ENCODE measurements around the gene MED9.

- TF ChIP-seq, protein P1, sequence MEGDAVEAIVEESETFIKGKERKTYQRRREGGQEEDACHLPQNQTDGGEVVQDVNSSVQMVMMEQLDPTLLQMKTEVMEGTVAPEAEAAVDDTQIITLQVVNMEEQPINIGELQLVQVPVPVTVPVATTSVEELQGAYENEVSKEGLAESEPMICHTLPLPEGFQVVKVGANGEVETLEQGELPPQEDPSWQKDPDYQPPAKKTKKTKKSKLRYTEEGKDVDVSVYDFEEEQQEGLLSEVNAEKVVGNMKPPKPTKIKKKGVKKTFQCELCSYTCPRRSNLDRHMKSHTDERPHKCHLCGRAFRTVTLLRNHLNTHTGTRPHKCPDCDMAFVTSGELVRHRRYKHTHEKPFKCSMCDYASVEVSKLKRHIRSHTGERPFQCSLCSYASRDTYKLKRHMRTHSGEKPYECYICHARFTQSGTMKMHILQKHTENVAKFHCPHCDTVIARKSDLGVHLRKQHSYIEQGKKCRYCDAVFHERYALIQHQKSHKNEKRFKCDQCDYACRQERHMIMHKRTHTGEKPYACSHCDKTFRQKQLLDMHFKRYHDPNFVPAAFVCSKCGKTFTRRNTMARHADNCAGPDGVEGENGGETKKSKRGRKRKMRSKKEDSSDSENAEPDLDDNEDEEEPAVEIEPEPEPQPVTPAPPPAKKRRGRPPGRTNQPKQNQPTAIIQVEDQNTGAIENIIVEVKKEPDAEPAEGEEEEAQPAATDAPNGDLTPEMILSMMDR (IDR thresholded peaks at IDR 0.05), result no peak
- TF ChIP-seq POLR2A (IDR thresholded peaks at IDR 0.05) (no peak), POLR2AphosphoS5 (IDR thresholded peaks at IDR 0.05) (no peak), EP300 (IDR thresholded peaks at IDR 0.05) (no peak)
Observed at GRCh38 chr17:17541640-17542001, 64.8 kb downstream of the MED9 start.
